Measurements from ENCODE around the gene LFNG. TPM values are rescaled to one million over a fixed set of nuclear protein-coding genes. Genes with fewer than 3 reads are reported as not detected.

LFNG gene
- total RNA-seq, 1 donor from 2014 or later, result 4.5 TPM

DNA sequence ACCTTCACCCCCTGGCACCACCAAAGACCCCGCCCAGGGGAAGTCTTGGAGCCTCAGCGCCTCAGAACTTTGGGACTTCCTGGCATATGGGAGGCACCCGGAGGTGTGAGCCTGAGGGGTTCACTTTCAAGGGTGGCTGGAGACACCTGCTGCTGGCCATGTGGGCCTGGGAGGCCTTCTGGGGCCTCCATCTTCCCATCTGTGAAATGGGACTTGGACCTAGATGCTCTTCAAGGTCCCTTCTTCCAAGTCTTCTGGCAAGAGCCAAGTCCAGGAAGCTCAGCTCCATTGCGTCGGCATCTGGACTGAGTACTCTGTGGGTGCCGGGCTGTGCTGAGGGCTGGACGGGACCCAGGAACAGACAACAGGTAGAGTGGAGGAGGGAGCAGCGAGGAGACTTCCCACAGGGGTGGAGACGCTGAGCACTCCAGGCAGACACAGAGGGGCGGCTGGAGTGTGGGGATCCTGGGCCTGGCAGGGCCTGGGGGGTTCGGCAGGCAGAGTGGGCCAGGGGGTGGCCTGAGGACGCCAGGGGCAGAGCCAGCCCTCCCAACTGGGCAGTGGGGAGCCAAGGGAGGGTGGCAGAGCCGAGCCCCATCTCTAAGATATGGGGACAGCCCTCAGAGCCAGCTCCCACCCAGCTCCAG lies 9.3 kb upstream of the LFNG start:
- FAIRE-seq, result no peak
- Histone ChIP-seq H3K27me3 (ENCODE audit: control insufficient read depth, insufficient read depth, low read length) (no peaks in the 10 kb centered on the region), H3K4me3 (ENCODE audit: low read depth, low read length) (no peak overlapping the region), H3K36me3 (ENCODE audit: control insufficient read depth, insufficient read depth, low read length) (no peaks in the 10 kb centered on the region)
- DNase-seq (ENCODE audit: low read depth), result no peak
- TF ChIP-seq CTCF (IDR thresholded peaks at IDR 0.05; ENCODE audit: insufficient read depth, low read length, severe bottlenecking), result no peak

- peak; percentile 32 for DNase-seq (ENCODE audit: low read depth)
- no peak for TF ChIP-seq CTCF (IDR thresholded peaks at IDR 0.05; ENCODE audit: insufficient read depth, low read length, severe bottlenecking)
- Histone ChIP-seq H3K4me3 (ENCODE audit: low read depth, low read length) (no peak overlapping the region), H3K27me3 (ENCODE audit: control insufficient read depth, insufficient read depth, low read length) (no peaks in the 10 kb centered on the region), H3K36me3 (ENCODE audit: control insufficient read depth, insufficient read depth, low read length) (no peaks in the 10 kb centered on the region)
- FAIRE-seq, result no peak
Observed at GRCh38 chr7:2510909-2511768, 8.4 kb upstream of the LFNG start.

- DNase-seq (ENCODE audit: low read depth) (no peak), FAIRE-seq (no peak)
- TF ChIP-seq CTCF (IDR thresholded peaks at IDR 0.05; ENCODE audit: insufficient read depth, low read length, severe bottlenecking), result no peak
- Histone ChIP-seq H3K36me3 (ENCODE audit: control insufficient read depth, insufficient read depth, low read length) (no peaks in the 10 kb centered on the region), H3K4me3 (ENCODE audit: low read depth, low read length) (no peak overlapping the region), H3K27me3 (ENCODE audit: control insufficient read depth, insufficient read depth, low read length) (no peaks in the 10 kb centered on the region)
Observed at GRCh38 chr7:2511769-2512168, 7.8 kb upstream of the LFNG start.

DNA sequence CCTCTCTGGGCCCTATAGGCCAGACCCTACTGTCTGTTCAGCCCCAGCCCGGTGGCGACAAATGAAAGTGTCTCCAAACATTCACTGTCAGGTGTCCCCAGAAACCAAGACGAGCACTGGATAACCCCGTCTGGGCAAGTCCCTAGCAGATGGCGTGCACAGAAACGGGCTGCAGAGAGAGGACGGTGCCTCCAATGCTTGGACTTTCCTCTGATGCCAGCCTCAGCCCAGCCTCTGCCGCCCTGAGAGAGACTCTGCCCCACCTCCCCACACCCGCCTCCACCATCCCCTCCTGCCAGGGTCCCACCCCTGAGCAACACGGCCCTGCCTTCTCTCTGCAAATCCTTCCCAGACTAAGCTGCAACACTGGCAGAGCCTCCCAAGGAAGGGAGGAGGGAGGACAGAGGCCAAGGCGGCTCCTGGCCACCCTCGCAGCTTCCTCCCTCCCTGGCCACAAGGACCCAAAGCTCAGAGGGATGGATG lies 7.4 kb upstream of the LFNG start:
- Histone ChIP-seq H3K4me3 (ENCODE audit: low read depth, low read length) (no peak overlapping the region), H3K36me3 (ENCODE audit: control insufficient read depth, insufficient read depth, low read length) (no peaks in the 10 kb centered on the region), H3K27me3 (ENCODE audit: control insufficient read depth, insufficient read depth, low read length) (no peaks in the 10 kb centered on the region)
- TF ChIP-seq CTCF (IDR thresholded peaks at IDR 0.05; ENCODE audit: insufficient read depth, low read length, severe bottlenecking), result no peak
- no peak for FAIRE-seq
- DNase-seq (ENCODE audit: low read depth), result no peak

DNA sequence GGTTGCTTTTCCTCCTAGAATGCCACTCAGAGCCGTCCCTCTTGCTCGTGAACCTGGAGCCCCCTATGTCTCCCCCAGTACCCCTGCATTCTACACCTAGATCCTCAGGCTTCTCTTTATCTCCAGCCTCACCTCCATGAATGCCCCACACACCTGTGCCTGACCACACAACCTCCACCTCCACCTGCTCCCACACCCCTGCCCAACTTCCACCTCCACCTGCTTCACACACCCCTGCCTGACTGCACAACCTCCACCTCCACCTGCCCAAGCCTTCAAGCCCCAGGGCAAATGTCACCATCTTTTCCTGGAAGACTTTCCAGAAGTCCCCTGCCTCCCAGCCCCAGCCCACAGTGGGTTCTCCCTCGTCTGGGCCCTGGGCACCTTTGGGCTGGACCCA lies 6.9 kb upstream of the LFNG start:
- H3K27me3 ChIP-seq (ENCODE audit: control insufficient read depth, insufficient read depth, low read length), result no peaks in the 10 kb centered on the region
- FAIRE-seq (no peak), DNase-seq (ENCODE audit: low read depth) (no peak)
- H3K36me3 ChIP-seq (ENCODE audit: control insufficient read depth, insufficient read depth, low read length), result no peaks in the 10 kb centered on the region
- H3K4me3 ChIP-seq (ENCODE audit: low read depth, low read length), result no peak overlapping the region
- TF ChIP-seq CTCF (IDR thresholded peaks at IDR 0.05; ENCODE audit: insufficient read depth, low read length, severe bottlenecking), result no peak

All from bronchial epithelial cell (primary cell).